ENCODE data around the gene MYL10.

DNA sequence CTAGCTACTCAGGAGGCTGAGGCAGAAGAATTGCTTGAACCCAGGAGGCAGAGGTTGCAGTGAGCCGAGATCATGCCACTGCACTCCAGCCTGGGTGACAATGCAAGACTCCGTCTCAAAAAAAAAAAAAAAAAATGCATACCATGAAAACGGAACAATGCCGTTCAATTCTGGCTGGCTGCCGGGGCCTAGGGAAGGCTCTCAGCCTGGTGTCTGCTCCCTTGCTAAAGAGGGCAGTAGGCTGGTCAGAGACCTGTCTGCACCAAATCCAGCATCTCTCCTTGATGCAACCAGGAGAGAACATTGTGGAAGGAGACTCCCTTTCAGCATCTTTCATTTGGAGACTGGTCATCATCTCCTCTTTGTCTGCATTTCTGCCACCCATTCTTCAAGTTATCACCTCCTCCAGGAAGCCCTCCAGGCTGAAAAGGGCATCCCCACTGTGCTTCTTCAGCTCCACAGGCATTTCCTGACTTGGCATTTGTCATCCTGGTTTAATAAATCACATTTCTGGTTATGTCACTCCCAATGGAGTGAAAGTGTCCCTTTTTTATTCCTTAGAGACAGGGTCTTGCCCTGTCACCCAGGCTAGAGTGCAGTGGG lies 24.7 kb downstream of the MYL10 start:
- TF ChIP-seq MYB (IDR thresholded peaks at IDR 0.05; ENCODE audit: borderline replicate concordance, low read depth, low read length): no peak
- TF ChIP-seq YY1 (IDR thresholded peaks at IDR 0.05; ENCODE audit: low read depth, low read length): no peak
- TF ChIP-seq REST (IDR thresholded peaks at IDR 0.05; ENCODE audit: low read depth, low read length): no peak
- TF ChIP-seq SP1 (IDR thresholded peaks at IDR 0.05; ENCODE audit: low read depth, low read length): no peak
- TF ChIP-seq GABPA (IDR thresholded peaks at IDR 0.05; ENCODE audit: low read depth): no peak
- no peak for TF ChIP-seq ATF2 (IDR thresholded peaks at IDR 0.05; ENCODE audit: low read length)
- TF ChIP-seq ZNF592 (IDR thresholded peaks at IDR 0.05): no peak
- no peak for TF ChIP-seq NR2C1 (IDR thresholded peaks at IDR 0.05)
- TF ChIP-seq ZBTB33 (IDR thresholded peaks at IDR 0.05): no peak
- TF ChIP-seq ZSCAN29 (IDR thresholded peaks at IDR 0.05): no peak
- no peak for TF ChIP-seq HDAC2 (IDR thresholded peaks at IDR 0.05)
- no peak for TF ChIP-seq NRF1 (conservative IDR thresholded peaks at IDR 0.05; ENCODE audit: low read depth, low read length)
- TF ChIP-seq, protein P1, sequence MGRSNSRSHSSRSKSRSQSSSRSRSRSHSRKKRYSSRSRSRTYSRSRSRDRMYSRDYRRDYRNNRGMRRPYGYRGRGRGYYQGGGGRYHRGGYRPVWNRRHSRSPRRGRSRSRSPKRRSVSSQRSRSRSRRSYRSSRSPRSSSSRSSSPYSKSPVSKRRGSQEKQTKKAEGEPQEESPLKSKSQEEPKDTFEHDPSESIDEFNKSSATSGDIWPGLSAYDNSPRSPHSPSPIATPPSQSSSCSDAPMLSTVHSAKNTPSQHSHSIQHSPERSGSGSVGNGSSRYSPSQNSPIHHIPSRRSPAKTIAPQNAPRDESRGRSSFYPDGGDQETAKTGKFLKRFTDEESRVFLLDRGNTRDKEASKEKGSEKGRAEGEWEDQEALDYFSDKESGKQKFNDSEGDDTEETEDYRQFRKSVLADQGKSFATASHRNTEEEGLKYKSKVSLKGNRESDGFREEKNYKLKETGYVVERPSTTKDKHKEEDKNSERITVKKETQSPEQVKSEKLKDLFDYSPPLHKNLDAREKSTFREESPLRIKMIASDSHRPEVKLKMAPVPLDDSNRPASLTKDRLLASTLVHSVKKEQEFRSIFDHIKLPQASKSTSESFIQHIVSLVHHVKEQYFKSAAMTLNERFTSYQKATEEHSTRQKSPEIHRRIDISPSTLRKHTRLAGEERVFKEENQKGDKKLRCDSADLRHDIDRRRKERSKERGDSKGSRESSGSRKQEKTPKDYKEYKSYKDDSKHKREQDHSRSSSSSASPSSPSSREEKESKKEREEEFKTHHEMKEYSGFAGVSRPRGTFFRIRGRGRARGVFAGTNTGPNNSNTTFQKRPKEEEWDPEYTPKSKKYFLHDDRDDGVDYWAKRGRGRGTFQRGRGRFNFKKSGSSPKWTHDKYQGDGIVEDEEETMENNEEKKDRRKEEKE (IDR thresholded peaks at IDR 0.05): no peak
- TF ChIP-seq EP300 (IDR thresholded peaks at IDR 0.05; ENCODE audit: borderline replicate concordance in 1 of 2, control insufficient read depth in 1 of 2, low read depth in 2 of 2, low read length in 2 of 2): no peak
